Occipital lobe (tissue), 2 donors: ENCODE measurements around the gene PRSS37. TPM values are rescaled to one million over a fixed set of nuclear protein-coding genes. Genes with fewer than 3 reads are reported as not detected.
"Not testable (repeated sequence)": the region's sequence is repeated elsewhere in the genome, so short reads cannot be mapped to it uniquely, and the experiment has no call there.

Experiments used
- DNase-seq: peaks from one replicate; lab custom pipeline; 2025; lab: John Stamatoyannopoulos, UW
- total RNA-seq: library from RNA; depleted of rRNA; stranded (reverse); fragments of >200 nt; gene quantifications from one replicate; pipeline ENCODE4 v1.2.3, GENCODE V29; 2014

The PRSS37 gene, protein sequence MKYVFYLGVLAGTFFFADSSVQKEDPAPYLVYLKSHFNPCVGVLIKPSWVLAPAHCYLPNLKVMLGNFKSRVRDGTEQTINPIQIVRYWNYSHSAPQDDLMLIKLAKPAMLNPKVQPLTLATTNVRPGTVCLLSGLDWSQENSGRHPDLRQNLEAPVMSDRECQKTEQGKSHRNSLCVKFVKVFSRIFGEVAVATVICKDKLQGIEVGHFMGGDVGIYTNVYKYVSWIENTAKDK
- not detected for total RNA-seq

DNA sequence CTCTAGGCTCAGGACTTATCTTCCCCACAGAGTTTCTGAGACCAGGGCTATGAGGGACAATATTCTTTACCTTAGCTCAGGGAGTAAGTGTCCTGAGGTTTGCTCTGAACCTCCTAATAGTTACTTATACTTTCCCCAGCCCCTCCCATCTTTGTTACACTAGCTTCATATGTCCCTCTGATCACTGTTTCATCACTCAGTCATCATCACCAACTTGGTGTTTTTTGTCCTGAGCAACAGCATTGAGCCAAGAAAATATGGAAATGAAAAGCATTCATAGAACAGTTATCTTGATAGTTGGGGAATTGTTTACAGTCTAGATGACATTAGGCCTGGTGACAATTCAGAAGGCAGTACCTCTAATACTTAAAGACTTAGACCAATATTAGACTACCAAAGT is at the start of gene PRSS37:
Gene PRSS37 (minus strand): TSS at position 101 of the 400 bp plus-strand sequence. CDS start 436 bp downstream, outside the sequence.
- DNase-seq, result no peak

DNA sequence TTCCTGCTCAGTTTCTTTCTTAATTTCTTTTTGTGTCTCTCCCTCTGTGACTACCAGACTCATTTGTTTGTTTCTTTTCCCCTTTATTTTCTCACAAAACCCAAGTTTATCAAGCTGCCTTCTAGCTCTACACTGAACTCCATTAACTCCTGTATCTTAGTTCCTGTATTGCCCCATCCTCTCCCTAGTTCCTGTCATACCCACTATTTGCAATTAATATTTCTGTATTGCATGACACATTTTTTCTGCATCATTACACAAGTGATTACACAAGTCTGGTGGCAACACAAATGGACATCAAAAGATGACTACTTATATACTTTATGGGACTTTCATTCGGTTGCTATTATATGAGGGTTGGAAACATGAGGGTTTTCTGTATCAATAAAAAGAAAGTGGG is 48.0 kb upstream of the PRSS37 start:
- no peak for DNase-seq

DNA sequence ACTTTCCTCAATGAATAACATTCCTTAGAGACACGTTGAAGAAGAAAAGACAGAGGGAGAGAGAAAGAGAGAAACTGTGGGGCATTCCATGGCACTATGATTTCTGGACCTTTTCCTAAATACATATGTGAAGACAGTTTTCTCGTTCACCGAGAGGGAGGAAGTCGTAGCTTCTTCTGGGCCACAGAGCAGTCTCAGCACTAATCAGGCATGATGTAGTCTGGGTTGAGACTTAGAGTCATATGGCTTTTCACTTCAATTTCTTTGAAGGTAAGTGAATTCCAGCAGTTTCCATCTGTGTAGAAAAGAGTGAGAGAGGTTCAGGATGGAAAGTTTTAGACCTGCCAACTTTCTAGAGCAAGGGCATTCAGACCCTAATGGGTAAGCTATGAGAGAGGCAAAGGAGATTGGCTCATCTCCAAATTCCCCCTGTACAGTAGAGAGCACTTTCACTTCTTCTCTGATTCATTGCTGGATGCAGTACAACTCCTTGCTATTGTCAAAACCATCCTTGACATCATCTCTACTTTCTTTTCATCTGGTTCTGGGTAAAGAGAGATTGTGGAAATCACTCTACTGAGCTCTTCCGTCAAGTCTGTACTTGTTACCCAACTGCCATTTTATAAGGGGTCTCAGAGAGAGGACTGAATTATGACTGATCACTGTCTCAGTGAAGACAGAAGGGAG is 43.4 kb upstream of the PRSS37 start:
- DNase-seq, result no peak

DNA sequence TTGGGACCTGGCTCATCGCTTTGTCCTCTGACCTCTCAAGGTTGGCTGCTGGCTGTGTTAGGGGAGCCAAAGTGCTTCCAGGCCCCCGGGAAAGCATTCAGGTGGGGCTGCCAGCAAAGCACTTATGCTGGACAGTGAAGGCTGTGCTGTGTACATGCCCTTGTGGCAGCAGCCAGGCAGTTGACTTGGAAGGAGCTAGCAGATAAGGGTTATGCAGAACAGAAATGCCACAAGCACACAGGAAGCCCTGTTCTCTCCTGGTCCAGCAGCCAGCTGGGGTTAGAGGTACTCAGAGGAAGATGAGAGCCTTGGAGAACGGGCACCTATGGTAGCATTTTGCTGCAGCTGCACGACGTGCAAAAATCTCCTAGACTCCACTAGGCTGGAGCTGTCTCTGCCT is 39.7 kb upstream of the PRSS37 start:
- DNase-seq, result no peak

DNA sequence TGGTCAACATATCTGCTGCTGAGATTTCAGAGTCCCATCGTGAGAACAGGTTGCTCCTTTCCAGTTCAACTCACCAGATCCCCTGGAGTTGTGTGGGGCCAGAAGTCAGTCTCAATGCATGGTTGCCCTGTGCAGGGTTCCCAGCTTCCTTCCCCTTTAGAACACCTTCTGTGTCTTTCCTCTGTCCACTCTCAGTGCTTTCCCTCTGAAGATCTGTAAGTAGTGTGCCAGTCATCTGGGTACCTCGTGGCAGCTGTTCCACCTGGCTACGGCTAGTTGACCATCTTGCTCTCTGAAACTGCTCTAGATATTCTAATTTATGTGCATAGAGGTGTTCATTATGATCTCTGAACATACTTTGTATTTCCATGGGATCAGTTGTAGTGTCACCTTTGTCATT is 36.1 kb upstream of the PRSS37 start:
- DNase-seq, result no peak

DNA sequence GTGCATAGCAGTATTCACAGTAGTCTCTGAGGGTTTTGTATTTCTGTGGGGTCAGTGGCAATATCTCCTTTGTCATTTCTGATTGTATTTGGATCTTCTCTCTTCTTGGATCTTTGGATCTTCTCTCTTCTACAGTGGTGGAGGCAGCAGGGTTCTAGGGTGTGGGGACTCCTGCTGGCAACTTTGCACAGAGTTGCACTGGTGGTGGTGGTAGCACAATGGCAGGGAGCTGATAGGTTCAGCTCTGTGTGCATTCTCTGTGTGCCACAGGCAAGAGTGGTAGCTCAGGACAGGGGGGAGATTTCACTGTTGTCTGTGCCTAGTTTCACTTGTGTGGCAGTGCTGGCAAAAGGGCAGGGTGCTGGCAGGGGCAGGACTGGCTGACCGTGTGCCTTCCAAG is 35.1 kb upstream of the PRSS37 start:
- no peak for DNase-seq

DNA sequence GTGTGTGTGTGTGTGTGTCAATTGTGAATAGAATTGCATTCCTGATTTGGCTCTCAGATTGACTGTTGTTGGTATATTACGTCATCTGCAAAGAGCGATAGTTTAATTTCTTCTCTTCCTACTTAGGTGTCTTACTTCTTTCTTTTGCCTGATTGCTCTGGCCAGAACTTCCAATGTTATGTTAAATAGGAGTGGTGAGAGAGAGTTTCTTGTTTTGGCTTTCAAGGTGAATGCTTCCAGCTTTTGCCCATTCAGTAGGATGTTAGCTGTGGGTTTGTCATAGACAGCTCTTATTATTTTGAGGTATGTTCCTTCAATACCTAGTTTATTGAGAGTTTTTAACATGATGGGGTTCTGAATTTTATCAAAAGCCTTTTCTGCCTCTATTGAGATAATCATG is 34.2 kb upstream of the PRSS37 start:
- no peak for DNase-seq

DNA sequence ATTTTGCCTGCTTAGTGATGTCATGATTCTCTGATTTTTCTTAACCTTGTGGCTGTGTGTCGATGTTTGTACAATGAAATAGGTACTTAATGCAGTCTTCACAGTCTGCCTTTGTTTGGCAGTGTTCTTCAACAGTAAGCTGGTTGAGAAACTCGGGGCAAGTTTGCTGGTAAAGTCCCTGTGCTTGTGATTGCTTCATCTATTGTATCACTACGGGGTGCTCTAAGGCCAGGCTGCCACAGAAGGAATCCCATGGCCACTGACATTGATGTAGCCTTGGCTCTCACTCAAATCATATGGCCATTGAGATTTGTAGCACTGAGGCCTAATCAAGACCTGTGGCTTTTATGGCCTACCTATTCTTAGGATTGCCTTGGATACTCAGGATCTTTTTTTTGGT is 33.5 kb upstream of the PRSS37 start:
- DNase-seq, result no peak

DNA sequence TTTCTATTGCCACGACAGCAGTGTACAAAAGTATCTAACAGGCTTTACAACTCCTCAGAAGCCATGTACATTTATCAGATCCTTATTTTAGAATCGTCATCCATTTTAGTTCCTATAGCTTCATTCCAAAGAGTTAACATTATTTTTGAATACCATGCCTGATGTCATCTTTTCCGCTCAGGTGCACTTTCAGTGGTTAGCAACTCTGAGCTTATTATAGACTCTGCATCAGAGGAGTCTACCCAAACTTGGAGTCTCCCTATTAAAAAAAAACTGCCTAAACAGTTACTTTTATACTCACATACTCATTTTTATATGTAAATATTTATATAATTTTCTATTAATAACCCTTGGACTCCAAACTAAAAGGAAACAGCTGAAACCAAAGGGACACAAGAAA is 31.6 kb upstream of the PRSS37 start:
- DNase-seq, result no peak

DNA sequence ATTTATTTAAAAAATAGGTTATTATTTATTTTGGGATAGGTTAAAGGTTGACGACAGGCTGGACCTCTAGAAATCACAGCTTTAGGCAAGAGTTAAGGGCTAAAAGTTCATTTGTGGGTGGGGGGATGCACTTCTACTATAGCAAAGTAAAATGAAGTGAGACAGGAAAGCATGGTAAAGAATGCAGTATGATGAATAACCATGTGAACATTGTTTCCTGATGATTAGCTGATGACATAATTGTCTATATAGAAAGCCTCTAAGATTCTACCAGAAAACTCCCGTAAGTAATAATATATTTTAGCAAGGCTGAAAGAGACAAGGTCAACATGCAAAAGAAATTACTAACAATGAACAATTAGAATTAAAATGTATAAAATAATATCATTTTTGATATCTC is 25.7 kb upstream of the PRSS37 start:
- no peak for DNase-seq

DNA sequence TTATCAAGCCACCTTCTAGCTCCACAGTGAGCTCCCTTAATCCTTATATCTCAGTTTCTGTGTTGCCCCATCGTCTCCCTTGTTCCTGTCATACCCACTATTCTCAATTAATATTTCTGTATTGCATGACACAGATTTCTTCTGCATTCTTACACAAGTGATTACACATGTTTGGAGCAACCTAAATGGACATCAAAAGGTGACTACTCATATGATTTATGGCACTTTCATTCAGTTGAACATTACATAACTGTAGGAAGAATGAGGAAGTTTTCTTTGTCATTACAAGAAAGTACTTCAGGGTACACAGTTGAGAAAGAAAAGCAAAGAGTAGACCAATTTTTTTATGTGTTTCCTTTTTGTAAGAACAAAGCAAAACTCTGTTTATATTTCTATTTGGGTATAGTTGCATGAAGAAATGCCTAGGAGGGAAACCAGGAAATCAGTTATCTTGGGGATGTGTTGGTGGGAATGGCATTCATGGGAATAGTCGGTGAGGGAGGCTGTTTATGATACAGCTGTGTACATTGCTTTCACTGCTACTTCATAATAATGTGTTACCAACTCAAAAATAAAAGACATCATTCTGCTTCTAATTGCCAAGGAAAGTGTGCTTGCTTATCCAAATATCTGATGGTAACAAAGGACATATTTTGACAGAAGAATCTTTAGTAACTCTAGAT is 23.6 kb upstream of the PRSS37 start:
- DNase-seq, result no peak

DNA sequence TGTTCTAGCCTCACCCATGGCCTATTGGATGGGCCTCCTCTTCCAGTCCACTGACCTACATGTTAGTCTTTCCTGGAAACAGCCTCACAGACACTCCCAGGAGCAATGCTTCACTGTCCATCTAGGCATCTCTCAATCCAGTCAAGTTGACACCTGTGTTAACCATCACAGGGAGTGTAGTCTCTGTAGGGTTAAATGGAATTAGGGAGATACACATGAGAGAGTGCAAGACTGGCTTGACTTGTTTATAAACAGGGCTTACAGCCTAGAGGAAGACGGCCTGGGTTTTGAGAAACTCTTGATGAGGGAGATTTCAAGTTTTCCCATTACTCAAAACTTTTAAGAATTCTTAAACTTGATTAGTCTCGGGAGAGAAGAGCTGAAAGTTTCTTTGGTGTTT is 18.9 kb upstream of the PRSS37 start:
- DNase-seq, result no peak

DNA sequence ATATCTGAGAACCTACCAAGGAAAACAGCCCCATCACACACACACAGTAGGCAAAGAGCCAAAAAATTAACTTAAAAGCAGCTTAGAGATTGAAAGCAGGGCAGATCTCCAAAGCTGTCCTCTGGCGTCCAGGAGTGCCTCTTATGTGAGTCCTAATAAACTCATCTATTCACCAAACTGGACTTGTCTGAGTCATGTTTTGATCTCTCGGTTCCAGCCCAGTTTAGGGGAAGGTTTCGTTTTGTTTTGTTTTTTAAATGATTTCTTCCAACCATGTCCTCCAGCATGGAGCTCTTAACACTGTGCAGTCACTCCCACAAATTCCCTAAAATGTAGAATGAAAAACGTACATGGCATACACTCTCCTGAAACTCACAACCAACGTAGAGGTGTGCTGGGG is 6.7 kb upstream of the PRSS37 start:
- no peak for DNase-seq

DNA sequence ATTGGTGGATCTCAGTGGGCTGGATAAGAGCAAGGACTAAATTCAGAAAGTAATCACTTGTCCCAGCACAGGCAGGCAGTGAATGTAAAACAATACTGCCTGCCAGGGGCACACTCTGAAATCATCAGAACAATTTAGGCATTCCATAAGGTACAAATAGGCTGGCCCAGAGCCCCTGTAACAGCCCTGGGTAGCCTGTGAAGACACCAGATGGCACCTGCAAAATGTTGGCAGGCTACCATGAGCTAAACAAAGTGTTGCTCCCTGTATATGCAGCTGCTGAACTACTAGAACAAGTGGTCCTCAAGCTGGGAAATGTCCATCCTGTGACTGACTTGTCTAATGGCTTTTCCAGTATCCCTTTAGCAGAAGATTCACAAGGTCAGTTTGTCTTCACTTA is 3.0 kb upstream of the PRSS37 start:
- DNase-seq, result no peak

DNA sequence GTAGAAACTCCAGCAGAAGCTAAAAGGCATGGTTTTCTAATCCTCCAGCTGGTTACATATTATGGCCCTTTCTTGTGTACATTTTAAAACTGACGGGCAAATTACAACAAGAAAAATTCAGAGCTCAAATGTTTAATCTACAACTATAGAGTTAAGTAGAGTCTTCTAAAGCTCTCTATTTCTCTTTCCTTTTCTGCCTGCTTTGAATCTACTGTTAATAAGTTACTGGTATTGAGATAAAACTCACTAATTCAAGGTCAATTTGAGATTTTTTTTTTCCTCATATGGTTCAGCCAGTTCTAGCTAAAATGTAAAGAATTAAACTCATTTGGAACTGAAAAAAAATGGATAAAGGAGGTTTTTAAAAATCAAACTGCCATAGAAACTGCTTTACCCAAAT is 1.6 kb upstream of the PRSS37 start:
- no peak for DNase-seq

DNA sequence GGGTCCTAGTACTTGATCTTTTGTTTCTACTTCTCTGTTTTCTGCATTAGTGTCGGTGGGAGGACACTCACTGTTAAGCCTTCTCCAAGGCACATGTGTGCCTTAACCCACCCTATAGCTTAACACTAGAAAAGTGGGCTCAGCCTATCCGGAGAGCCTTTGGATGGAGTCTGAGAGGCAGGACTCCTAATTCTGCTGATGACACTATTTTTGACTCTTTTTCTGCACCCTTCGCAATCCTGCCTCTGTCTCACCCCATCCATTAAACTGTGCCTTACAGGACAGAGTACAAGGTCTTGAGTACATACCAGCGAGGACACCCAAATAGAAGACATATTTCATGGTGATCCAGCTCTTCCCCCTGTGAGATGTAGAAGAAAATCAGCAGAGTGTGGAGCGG is 577 bp downstream of the PRSS37 start:
- DNase-seq, result no peak

DNA sequence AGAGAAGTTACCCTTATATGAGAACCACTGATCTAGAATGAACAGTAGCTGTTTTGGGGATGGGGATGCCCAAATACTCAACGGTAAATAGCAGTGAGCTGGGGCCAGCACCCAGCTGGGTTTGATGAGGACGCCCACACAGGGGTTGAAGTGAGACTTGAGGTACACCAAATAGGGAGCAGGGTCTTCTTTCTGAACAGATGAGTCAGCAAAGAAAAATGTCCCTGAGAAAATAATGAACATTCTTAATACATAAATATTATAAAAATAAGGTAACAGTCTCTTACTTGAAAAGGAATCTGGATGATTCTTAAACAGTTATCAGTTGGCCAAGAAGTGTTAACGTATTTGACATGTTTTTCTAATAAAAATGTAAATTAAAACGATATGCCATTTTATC is 2.0 kb downstream of the PRSS37 start:
- no peak for DNase-seq

DNA sequence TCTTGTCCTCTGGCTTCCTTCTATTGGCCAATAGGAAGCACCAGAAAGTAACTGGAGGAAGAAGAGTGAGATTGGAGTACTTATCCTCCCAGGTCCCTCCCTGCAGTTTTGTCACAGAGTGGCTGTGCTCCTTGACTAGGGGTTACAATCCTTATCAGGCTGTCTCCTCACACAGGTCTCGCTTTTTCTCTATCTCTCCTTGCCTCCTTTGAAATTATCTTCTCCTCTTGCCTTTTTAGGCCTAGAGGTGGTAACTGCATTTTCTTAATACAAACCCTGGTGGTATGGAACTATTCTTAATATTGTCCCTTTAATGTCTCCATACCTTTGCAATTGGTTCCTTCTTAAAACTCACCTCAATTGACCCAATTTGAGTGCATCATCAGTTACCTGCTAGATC is 2.7 kb downstream of the PRSS37 start:
- no peak for DNase-seq

DNA sequence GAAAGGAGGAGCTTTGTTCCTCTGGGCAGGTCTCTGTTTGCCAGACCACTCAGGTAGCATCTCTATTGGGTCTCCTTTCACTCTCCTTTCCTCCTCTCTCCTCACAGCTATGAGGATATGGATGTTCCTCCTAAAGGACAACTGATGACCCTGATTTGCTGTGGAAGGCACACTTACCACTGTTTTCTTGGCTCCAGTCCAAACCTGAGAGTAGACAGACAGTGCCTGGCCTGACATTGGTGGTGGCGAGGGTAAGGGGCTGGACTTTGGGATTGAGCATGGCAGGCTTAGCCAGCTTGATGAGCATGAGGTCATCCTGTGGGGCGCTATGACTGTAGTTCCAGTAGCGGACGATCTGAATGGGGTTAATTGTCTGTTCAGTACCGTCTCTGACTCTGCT is 3.6 kb downstream of the PRSS37 start:
- no peak for DNase-seq

DNA sequence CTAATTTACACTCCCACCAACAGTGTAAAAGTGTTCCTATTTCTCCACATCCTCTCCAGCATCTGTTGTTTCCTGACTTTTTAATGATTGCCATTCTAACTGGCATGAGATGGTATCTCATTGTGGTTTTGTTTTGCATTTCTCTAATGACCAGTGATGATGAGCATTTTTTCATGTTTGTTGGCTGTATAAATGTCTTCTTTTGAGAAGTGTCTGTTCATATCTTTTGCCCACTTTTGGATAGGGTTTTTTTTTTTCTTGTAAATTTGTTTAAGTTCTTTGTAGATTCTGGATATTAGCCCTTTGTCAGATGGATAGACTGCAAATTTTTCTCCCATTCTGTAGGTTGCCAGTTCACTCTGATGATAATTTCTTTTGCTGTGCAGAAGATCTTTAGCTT is 18.9 kb downstream of the PRSS37 start:
- not testable (repeated sequence) for DNase-seq

DNA sequence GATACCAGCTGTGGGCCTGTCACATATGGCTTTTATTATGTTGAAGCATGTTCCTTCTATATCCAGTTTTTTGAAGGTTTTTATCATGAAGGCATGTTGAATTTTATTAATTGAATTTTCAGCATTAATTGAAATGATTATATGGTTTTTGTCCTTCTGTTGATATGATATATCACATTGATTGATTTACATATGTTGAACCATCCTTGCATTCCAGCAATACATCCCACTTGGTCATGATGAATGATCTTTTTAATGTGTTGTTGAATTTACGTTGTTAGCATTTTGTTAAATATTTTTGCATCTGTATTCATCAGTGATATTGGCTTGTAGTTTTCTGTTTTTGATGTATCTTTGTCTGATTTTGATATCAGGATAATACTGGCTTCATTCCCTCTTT is 21.2 kb downstream of the PRSS37 start:
- no peak for DNase-seq

DNA sequence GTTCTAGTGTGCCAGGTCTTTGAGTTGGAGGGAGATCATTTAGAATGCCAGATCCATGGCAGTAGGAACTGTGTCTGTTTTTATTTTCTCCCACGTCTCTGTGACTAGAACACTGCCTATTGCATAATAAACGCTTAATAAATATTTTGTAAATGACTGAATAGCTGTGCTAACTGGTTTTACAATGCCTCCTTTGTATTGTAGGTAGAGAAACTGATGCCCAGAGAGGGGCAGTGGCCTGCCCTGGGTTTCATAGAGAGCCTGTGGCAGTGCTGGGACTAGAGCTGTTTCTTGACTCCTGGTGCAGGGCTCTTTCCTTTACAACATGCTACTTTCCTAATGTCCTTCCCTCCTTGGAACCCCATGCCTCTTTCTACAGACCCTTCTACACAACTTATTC is 48.8 kb downstream of the PRSS37 start:
- no peak for DNase-seq

DNA sequence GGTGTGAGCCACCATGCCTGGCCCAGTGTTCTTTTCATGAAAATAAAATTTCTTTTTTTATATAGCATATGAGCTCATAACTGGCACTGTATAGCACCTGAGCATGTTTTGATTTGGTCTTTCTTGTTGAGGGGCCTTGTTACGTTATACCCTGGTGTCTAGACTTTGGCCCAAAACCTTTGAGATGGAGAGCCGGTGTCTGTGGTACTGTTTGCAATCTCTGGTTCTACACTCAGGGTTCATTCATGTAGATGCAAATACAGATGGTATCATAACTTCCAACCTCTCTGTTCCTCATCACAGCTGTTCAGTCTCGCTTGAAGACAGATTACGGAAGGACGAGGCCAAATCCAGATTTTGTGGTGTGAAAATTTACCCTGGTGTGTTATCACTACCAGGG is 51.4 kb downstream of the PRSS37 start, which contains the start of gene TAS2R5:
Gene TAS2R5 (plus strand): TSS at position 301 of the 400 bp plus-strand sequence. CDS start 145 bp downstream, outside the sequence.
- no peak for DNase-seq
